HUES48 (cell line): ENCODE measurements around the gene GFPT1.

Experiments used
- H3K27ac ChIP-seq: one replicate; pipeline ENCODE4 v1.7.0; 2013; ENCODE audit warnings: low read depth, low read length, inconsistent platforms
- H3K27me3 ChIP-seq: 2 replicates; pipeline ENCODE4 v1.6.1; 2013; ENCODE audit warnings: mild to moderate bottlenecking, low read length; ENCODE audit not compliant: control insufficient read depth, insufficient read depth
- H3K36me3 ChIP-seq: 2 replicates; pipeline ENCODE4 v1.6.1; 2013; ENCODE audit warnings: low read length; ENCODE audit not compliant: control insufficient read depth, insufficient read depth
- H3K4me1 ChIP-seq: 2 replicates; pipeline ENCODE4 v1.6.1; 2013; ENCODE audit warnings: mild to moderate bottlenecking, low read length; ENCODE audit not compliant: control insufficient read depth, insufficient read depth
- H3K4me3 ChIP-seq: 2 replicates; pipeline ENCODE4 v1.5.1; 2013; ENCODE audit warnings: mild to moderate bottlenecking, low read depth, low read length
- H3K9ac ChIP-seq: 2 replicates; pipeline ENCODE4 v1.6.1; 2013; ENCODE audit warnings: mild to moderate bottlenecking, low read depth, low read length, moderate library complexity
- H3K9me3 ChIP-seq: 2 replicates; pipeline ENCODE4 v1.6.1; 2013; ENCODE audit warnings: low read length; ENCODE audit not compliant: control insufficient read depth, insufficient read depth

The GFPT1 gene

DNA sequence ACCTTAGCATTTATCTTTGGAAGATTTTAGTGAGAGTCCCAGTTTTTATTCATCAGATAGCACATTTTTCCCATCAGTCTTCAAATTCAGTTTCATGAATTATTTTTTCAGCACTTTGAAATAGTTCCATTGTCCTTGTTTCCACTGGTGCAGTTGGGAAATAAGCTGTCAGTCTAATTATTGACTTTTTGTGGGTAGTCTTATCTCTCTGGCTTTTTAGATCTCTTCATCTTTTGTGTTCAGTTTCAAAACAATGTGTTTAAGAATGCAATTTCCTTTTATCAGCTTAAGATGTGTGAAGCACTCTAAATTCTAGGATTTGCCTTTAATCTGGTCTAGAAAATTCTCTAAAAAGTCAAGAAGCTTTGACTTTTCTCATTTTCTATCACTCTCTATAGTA, 70.5 kb downstream of the GFPT1 start:
- no peak overlapping the region for H3K4me3 ChIP-seq
- no peak overlapping the region for H3K9ac ChIP-seq
- peaks cover 8% of the 10 kb centered on the region for H3K36me3 ChIP-seq
- no peak overlapping the region for H3K27ac ChIP-seq
- H3K27me3 ChIP-seq = no peaks in the 10 kb centered on the region
- H3K9me3 ChIP-seq = no peaks in the 10 kb centered on the region
- no peaks in the 10 kb centered on the region for H3K4me1 ChIP-seq

- Histone ChIP-seq H3K4me3 (no peak overlapping the region), H3K9ac (no peak overlapping the region), H3K9me3 (no peaks in the 10 kb centered on the region), H3K36me3 (peaks cover 3% of the 10 kb centered on the region; the same call in 1 of the 2 replicates), H3K27me3 (no peaks in the 10 kb centered on the region), H3K4me1 (no peaks in the 10 kb centered on the region), H3K27ac (no peak overlapping the region)
Observed at GRCh38 chr2:69315160-69315761, 71.8 kb downstream of the GFPT1 start.

- no peaks in the 10 kb centered on the region for H3K9me3 ChIP-seq
- no peak overlapping the region for H3K27ac ChIP-seq
- H3K4me3 ChIP-seq = no peak overlapping the region
- no peaks in the 10 kb centered on the region for H3K36me3 ChIP-seq
- peaks cover 8% of the 10 kb centered on the region for H3K27me3 ChIP-seq
- H3K4me1 ChIP-seq = peaks cover 6% of the 10 kb centered on the region
- no peak overlapping the region for H3K9ac ChIP-seq
Observed at GRCh38 chr2:69311024-69311416, 76.0 kb downstream of the GFPT1 start.

GRCh38 chr2:69310111-69311023, 76.7 kb downstream of the GFPT1 start:
- H3K27me3 ChIP-seq = peaks cover 13% of the 10 kb centered on the region
- H3K9ac ChIP-seq = no peak overlapping the region
- H3K9me3 ChIP-seq = no peaks in the 10 kb centered on the region
- H3K4me3 ChIP-seq = no peak overlapping the region
- no peaks in the 10 kb centered on the region for H3K36me3 ChIP-seq
- no peak overlapping the region for H3K27ac ChIP-seq
- peaks cover 11% of the 10 kb centered on the region for H3K4me1 ChIP-seq

- H3K9ac ChIP-seq = no peak overlapping the region; the same call in 1 of the 2 replicates
Observed at GRCh38 chr2:69309351-69310110, 77.5 kb downstream of the GFPT1 start.

DNA sequence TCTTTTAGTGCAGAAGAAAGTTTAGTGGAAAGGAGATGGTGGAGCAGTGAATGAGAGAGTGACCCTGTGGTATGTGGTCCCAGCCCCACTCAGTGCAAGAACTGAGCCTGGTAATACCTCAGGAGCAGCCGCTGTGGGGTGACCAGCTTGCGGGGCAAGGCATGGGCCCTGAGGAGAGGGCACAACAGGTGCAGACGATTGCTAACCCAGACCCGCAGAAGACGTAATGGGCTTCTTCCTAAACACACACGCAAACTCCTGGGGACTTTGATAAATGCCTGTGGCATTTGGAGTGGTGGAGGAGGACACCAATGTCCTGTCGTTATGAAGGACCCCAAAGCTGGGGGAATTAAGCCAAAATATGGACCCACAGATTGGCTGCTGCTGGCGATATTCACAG, 78.7 kb downstream of the GFPT1 start:
- no peak overlapping the region for H3K27ac ChIP-seq
- H3K9ac ChIP-seq = no peak overlapping the region
- H3K4me1 ChIP-seq = peaks cover 11% of the 10 kb centered on the region

More at GRCh38 chr2:69309351-69310110, 77.5 kb downstream of the GFPT1 start:
- Histone ChIP-seq H3K9me3 (no peaks in the 10 kb centered on the region), H3K4me1 (peaks cover 11% of the 10 kb centered on the region), H3K27me3 (peaks cover 21% of the 10 kb centered on the region), H3K4me3 (no peak overlapping the region), H3K27ac (no peak overlapping the region), H3K36me3 (no peaks in the 10 kb centered on the region)

DNA sequence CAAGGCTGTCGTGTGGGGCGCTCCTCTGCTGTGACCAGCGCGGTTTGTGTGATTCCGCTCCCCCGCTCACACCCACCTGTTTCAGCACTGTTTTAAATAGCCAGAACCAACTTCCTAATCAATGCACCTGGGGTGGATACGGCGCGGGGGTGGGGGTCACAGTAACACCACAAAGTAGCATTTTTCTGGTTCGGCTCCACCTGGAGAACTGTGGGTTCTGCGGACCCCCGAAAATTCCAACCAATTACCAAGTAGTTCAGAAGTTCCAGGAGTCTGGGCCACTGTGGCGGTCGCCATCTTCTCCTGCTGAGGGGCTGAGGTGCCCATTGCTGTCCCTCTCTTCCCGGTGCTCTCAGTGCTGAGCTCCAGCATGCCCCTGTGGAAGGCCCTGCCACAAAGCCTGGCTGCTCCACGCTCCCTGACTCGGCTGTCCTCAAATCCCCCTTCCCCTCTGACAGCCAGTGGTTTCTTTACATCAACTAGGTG, 79.4 kb downstream of the GFPT1 start:
- Histone ChIP-seq H3K9me3 (no peaks in the 10 kb centered on the region), H3K27me3 (peaks cover 23% of the 10 kb centered on the region), H3K9ac (no peak overlapping the region), H3K36me3 (no peaks in the 10 kb centered on the region), H3K27ac (no peak overlapping the region), H3K4me3 (peak overlapping the region; percentile 88), H3K4me1 (peaks cover 11% of the 10 kb centered on the region)

More for the DNA sequence above, 78.7 kb downstream of the GFPT1 start:
- Histone ChIP-seq H3K4me3 (no peak overlapping the region), H3K9me3 (no peaks in the 10 kb centered on the region), H3K36me3 (no peaks in the 10 kb centered on the region), H3K27me3 (peaks cover 23% of the 10 kb centered on the region)

- Histone ChIP-seq H3K4me1 (peaks cover 11% of the 10 kb centered on the region), H3K9me3 (no peaks in the 10 kb centered on the region), H3K27ac (no peak overlapping the region), H3K27me3 (peaks cover 23% of the 10 kb centered on the region), H3K36me3 (no peaks in the 10 kb centered on the region), H3K4me3 (peak overlapping the region; percentile 88), H3K9ac (peak overlapping the region; percentile 78)
Observed at GRCh38 chr2:69306822-69307578, 80.0 kb downstream of the GFPT1 start.

DNA sequence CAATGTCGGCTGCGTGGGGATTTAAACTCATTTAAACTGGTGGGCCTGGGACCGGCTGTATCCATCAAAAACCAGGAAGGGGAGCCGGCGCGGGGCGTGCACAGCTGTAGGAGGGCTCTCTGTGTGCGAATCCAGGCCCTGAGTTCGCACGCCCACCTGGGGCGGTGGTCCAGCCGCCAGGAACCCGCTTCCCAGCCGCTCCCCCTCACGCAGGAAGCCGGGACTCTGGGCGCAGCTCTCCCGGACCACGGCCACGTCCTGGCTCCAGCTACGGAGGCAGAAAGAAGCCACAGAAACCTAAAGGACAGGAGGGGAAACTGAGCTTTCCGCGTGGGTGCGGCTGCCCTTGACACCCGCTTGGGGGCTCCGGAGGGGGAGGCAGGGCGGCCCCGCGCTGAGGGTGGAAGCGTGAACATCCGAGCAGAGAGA, 80.6 kb downstream of the GFPT1 start:
- H3K4me3 ChIP-seq = peak overlapping the region; percentile 88
- H3K4me1 ChIP-seq = peaks cover 11% of the 10 kb centered on the region
- H3K9me3 ChIP-seq = no peaks in the 10 kb centered on the region
- H3K9ac ChIP-seq = no peak overlapping the region
- peaks cover 23% of the 10 kb centered on the region for H3K27me3 ChIP-seq
- no peaks in the 10 kb centered on the region for H3K36me3 ChIP-seq
- H3K27ac ChIP-seq = no peak overlapping the region

DNA sequence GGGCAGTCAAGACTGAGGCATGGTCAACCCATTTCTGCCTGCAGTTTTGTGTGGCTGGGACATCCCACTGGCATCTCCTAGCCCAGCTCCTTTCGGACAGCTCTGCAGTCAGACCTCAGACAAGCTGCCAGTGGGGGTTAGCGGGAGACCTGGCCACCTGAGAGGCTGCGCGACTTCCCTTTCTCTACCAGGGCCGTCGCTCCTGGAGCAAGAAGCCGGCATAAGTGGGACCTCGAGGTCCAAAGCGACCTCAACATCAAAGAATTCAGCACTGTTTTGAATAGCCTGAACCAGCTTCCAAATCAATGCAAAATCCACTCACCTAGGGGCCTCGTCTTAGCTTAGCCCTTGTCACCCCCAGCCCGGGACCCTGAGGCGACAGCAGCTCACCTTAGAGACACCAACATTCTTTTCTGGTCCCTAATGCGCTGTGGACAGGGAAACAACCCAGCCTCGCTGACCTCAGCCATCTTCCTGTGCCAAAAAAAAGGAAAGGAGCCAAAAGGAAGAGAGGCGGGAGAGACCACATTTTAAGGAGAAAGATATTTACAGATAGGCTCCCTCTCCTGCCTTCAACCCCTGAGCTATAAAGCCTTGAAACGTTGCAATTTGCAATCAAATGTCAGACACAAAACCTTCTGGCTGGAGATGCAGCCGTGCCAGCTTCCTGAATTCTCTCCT, 81.2 kb downstream of the GFPT1 start:
- Histone ChIP-seq H3K27me3 (peaks cover 23% of the 10 kb centered on the region), H3K4me1 (peaks cover 11% of the 10 kb centered on the region), H3K27ac (no peak overlapping the region), H3K9ac (no peak overlapping the region), H3K36me3 (no peaks in the 10 kb centered on the region), H3K4me3 (peak overlapping the region; percentile 88), H3K9me3 (no peaks in the 10 kb centered on the region)
